GM21786 (cell line): Measurements from ENCODE around the gene SLN.

Experiments used
- ATAC-seq: cut with Tn5 transposase; IDR thresholded peaks from one replicate; pipeline ENCODE4 v1.9.1; 2021; ENCODE audit not compliant: unreplicated experiment

SLN gene

GRCh38 chr11:107719557-107720302 is 7.9 kb upstream of the SLN start:
- no peak for ATAC-seq

GRCh38 chr11:107719073-107719472 is 7.2 kb upstream of the SLN start:
- ATAC-seq: no peak

GRCh38 chr11:107716884-107717532 is 5.2 kb upstream of the SLN start:
- no peak for ATAC-seq

GRCh38 chr11:107713009-107713408 is 1.2 kb upstream of the SLN start:
- no peak for ATAC-seq

- no peak for ATAC-seq
These were observed 1.6 kb downstream of the SLN start for GRCh38 chr11:107710301-107710700.

- ATAC-seq: no peak
These were observed 3.1 kb downstream of the SLN start for GRCh38 chr11:107708792-107709191.

GRCh38 chr11:107707807-107708206 is 4.0 kb downstream of the SLN start:
- ATAC-seq: no peak

GRCh38 chr11:107707215-107707671 is 4.6 kb downstream of the SLN start:
- ATAC-seq: no peak

GRCh38 chr11:107706531-107706930 is 5.3 kb downstream of the SLN start:
- no peak for ATAC-seq

- ATAC-seq: no peak
These were observed 6.8 kb downstream of the SLN start for GRCh38 chr11:107705027-107705426.

- ATAC-seq: no peak
These were observed 7.4 kb downstream of the SLN start for GRCh38 chr11:107704451-107704850.

GRCh38 chr11:107702723-107703122 is 9.1 kb downstream of the SLN start:
- ATAC-seq: no peak

GRCh38 chr11:107702109-107702660 is 9.7 kb downstream of the SLN start:
- ATAC-seq: no peak

- no peak for ATAC-seq
These were observed 12.2 kb downstream of the SLN start for GRCh38 chr11:107699371-107700285.

GRCh38 chr11:107697291-107697690 is 14.6 kb downstream of the SLN start:
- ATAC-seq: no peak

GRCh38 chr11:107696140-107696539 is 15.7 kb downstream of the SLN start:
- no peak for ATAC-seq

- no peak for ATAC-seq
These were observed 16.4 kb downstream of the SLN start for GRCh38 chr11:107695446-107695845.

GRCh38 chr11:107691000-107691750 is 20.7 kb downstream of the SLN start:
- no peak for ATAC-seq

GRCh38 chr11:107689317-107690202 is 22.3 kb downstream of the SLN start:
- ATAC-seq: peak; percentile 82
